IMR-90 (cell line): Measurements from ENCODE around the gene GRIK1. TPM values are rescaled to one million over a fixed set of nuclear protein-coding genes. Genes with fewer than 3 reads are reported as not detected.

Source experiments
- ATAC-seq: fragments of 200-7000 bp; cut with Tn5 transposase; 2 replicates; pipeline ENCODE4 v1.9.1; 2020; ENCODE audit warnings: low read depth, mild to moderate bottlenecking, moderate library complexity
- BruUV-seq: library from RNA; stranded (reverse); fragments of 400-500 nt; replicated peaks from 2 replicates; lab custom pipeline; 2021; lab: Mats Ljungman, UMichigan
- CTCF ChIA-PET: fragments of 300-600 bp; formaldehyde crosslinking; extraction: SDS; loops from one replicate; lab custom pipeline; 2021; ENCODE audit warnings: antibody characterized with exemption; lab: Yijun Ruan, JAX
- POLR2A ChIA-PET: fragments of 300-600 bp; sonication (Branson Sonifier 250); formaldehyde crosslinking; loops from one replicate; lab custom pipeline; 2022; ENCODE audit warnings: antibody characterized with exemption; ENCODE audit not compliant: unreplicated experiment; lab: Charles Lee
- DNase-seq: peaks from one replicate; pipeline ENCODE4 v3.0.0; 2013
- H2AFZ ChIP-seq: replicated peaks from 2 replicates; pipeline ENCODE3; 2013; ENCODE audit warnings: low read length, mild to moderate bottlenecking; ENCODE audit not compliant: poor library complexity
- H2AK5ac ChIP-seq: 2 replicates; pipeline ENCODE4 v1.6.1; 2013; ENCODE audit warnings: low read depth, low read length, inconsistent platforms
- H2AK9ac ChIP-seq: replicated peaks from 2 replicates; pipeline ENCODE3; 2013; ENCODE audit warnings: mild to moderate bottlenecking, low read depth, low read length, moderate library complexity; ENCODE audit not compliant: poor library complexity
- H2BK120ac ChIP-seq: 2 replicates; pipeline ENCODE4 v1.6.1; 2013; ENCODE audit warnings: low read depth, low read length, inconsistent platforms
- H2BK15ac ChIP-seq: 3 replicates; pipeline ENCODE4 v1.6.1; 2013; ENCODE audit warnings: low read depth, low read length, inconsistent platforms
- H2BK20ac ChIP-seq: 2 replicates; pipeline ENCODE4 v1.6.1; 2013; ENCODE audit warnings: low read depth, mild to moderate bottlenecking, inconsistent platforms, low read length, moderate library complexity
- H2BK5ac ChIP-seq: 2 replicates; pipeline ENCODE4 v1.6.1; 2013; ENCODE audit warnings: mild to moderate bottlenecking, low read depth, low read length, inconsistent platforms; ENCODE audit not compliant: poor library complexity, severe bottlenecking
- H3K14ac ChIP-seq: replicated peaks from 2 replicates; pipeline ENCODE4 v1.6.1; 2013; ENCODE audit warnings: low read depth, low read length, inconsistent platforms
- H3K18ac ChIP-seq: 2 replicates; pipeline ENCODE4 v1.6.1; 2013; ENCODE audit warnings: low read depth, low read length, control low read depth
- H3K23ac ChIP-seq: 2 replicates; pipeline ENCODE4 v1.6.1; 2013; ENCODE audit warnings: low read depth, low read length, inconsistent platforms
- H3K27ac ChIP-seq: 2 replicates; pipeline ENCODE4 v1.5.1; 2013; ENCODE audit warnings: mild to moderate bottlenecking, control low read depth, low read length; ENCODE audit not compliant: insufficient read depth
- H3K27me3 ChIP-seq: 2 replicates; pipeline ENCODE4 v1.6.1; 2013; ENCODE audit warnings: low read length; ENCODE audit not compliant: control insufficient read depth, insufficient read depth
- H3K36me3 ChIP-seq: 2 replicates; pipeline ENCODE4 v1.6.1; 2013; ENCODE audit warnings: low read length, mixed read lengths; ENCODE audit not compliant: control insufficient read depth, insufficient read depth
- H3K4ac ChIP-seq: 2 replicates; pipeline ENCODE4 v1.6.1; 2013; ENCODE audit warnings: low read depth, low read length, inconsistent platforms
- H3K4me1 ChIP-seq: 2 replicates; pipeline ENCODE4 v1.6.1; 2013; ENCODE audit warnings: low read length, mixed read lengths; ENCODE audit not compliant: control insufficient read depth, insufficient read depth
- H3K4me2 ChIP-seq: 2 replicates; pipeline ENCODE4 v1.6.1; 2013; ENCODE audit warnings: low read depth, mild to moderate bottlenecking, control low read depth, low read length, moderate library complexity
- H3K4me3 ChIP-seq: 2 replicates; pipeline ENCODE4 v1.5.1; 2013; ENCODE audit warnings: low read depth, mild to moderate bottlenecking, control low read depth, low read length, moderate library complexity; ENCODE audit not compliant: insufficient read depth
- H3K56ac ChIP-seq: 2 replicates; pipeline ENCODE4 v1.6.1; 2013; ENCODE audit warnings: low read length, inconsistent platforms; ENCODE audit not compliant: insufficient read depth; ENCODE audit errors: extremely low read depth
- H3K79me1 ChIP-seq, 2 experiments: 2 replicates each; pipeline ENCODE4 v1.6.1; 2013; ENCODE audit warnings: low read length in 2 of 2, inconsistent platforms in 1 of 2, low read depth in 1 of 2
- H3K9ac ChIP-seq: 2 replicates; pipeline ENCODE4 v1.6.1; 2013; ENCODE audit warnings: low read depth, low read length, control low read depth
- H3K9me1 ChIP-seq: 2 replicates; pipeline ENCODE4 v1.6.1; 2013; ENCODE audit warnings: low read length, inconsistent platforms; ENCODE audit not compliant: insufficient read depth
- H3K9me3 ChIP-seq: 2 replicates; pipeline ENCODE4 v1.6.1; 2013; ENCODE audit warnings: low read length; ENCODE audit not compliant: control insufficient read depth, insufficient read depth
- H4K20me1 ChIP-seq: 2 replicates; pipeline ENCODE4 v1.6.1; 2013; ENCODE audit warnings: low read length, inconsistent platforms; ENCODE audit not compliant: insufficient read depth
- H4K5ac ChIP-seq: 2 replicates; pipeline ENCODE4 v1.6.1; 2013; ENCODE audit warnings: mild to moderate bottlenecking, low read depth, low read length, control low read depth
- H4K8ac ChIP-seq, 2 experiments: 2 replicates each; pipeline ENCODE4 v1.6.1; 2013; ENCODE audit warnings: low read depth in 2 of 2, low read length in 2 of 2, control low read depth in 1 of 2, inconsistent platforms in 1 of 2
- H4K91ac ChIP-seq: 2 replicates; pipeline ENCODE4 v1.6.1; 2013; ENCODE audit warnings: low read depth, low read length, inconsistent platforms; ENCODE audit not compliant: insufficient read depth
- CEBPB ChIP-seq: IDR thresholded peaks from 2 replicates; pipeline ENCODE4 v1.6.1; 2012; ENCODE audit warnings: low read depth, low read length, improper control_type of control experiment
- CHD1 ChIP-seq: IDR thresholded peaks from 2 replicates; pipeline ENCODE4 v1.6.1; 2012; ENCODE audit warnings: low read depth, low read length, improper control_type of control experiment
- ELK1 ChIP-seq: fragments of 150-350 bp; IDR thresholded peaks from 2 replicates; pipeline ENCODE4 v1.6.1; 2016; ENCODE audit warnings: low read depth, mild to moderate bottlenecking, low read length, moderate library complexity, borderline replicate concordance
- FOS ChIP-seq: fragments of 150-350 bp; IDR thresholded peaks from 2 replicates; pipeline ENCODE4 v1.6.1; 2016; ENCODE audit warnings: low read depth, low read length
- MAFK ChIP-seq: IDR thresholded peaks from 2 replicates; pipeline ENCODE4 v1.6.1; 2012; ENCODE audit warnings: low read depth, low read length, improper control_type of control experiment
- MAZ ChIP-seq: IDR thresholded peaks from 2 replicates; pipeline ENCODE4 v1.6.1; 2012; ENCODE audit warnings: low read depth, mild to moderate bottlenecking, low read length, improper control_type of control experiment, moderate library complexity, borderline replicate concordance
- MXI1 ChIP-seq: IDR thresholded peaks from 2 replicates; pipeline ENCODE4 v1.6.1; 2012; ENCODE audit warnings: low read depth, mild to moderate bottlenecking, low read length, moderate library complexity, borderline replicate concordance
- NFE2L2 ChIP-seq: fragments of 150-350 bp; IDR thresholded peaks from 2 replicates; pipeline ENCODE4 v1.6.1; 2016; ENCODE audit warnings: low read depth, mild to moderate bottlenecking, low read length
- POLR2A ChIP-seq: IDR thresholded peaks from 2 replicates; pipeline ENCODE4 v1.6.1; 2012; ENCODE audit warnings: mild to moderate bottlenecking, low read depth, low read length
- RAD21 ChIP-seq: IDR thresholded peaks from 2 replicates; pipeline ENCODE4 v1.6.1; 2012; ENCODE audit warnings: low read length, improper control_type of control experiment
- RFX5 ChIP-seq: IDR thresholded peaks from 2 replicates; pipeline ENCODE4 v1.8.0; 2012; ENCODE audit warnings: low read depth, mild to moderate bottlenecking, low read length, moderate library complexity
- SMC3 ChIP-seq: fragments of 150-350 bp; IDR thresholded peaks from 2 replicates; pipeline ENCODE4 v1.6.1; 2016; ENCODE audit warnings: low read depth, mild to moderate bottlenecking, antibody characterized with exemption, low read length, moderate library complexity
- USF2 ChIP-seq: fragments of 150-350 bp; IDR thresholded peaks from 2 replicates; pipeline ENCODE4 v1.6.1; 2017; ENCODE audit warnings: mild to moderate bottlenecking, antibody characterized with exemption, low read length, low read depth
- WGBS, 2 experiments: methylation state at CpG; one replicate each; pipeline versions ENCODE4 v1.1.5 to v1.1.7; 2013; ENCODE audit warnings: missing lambda C conversion rate in 2 of 2; ENCODE audit not compliant: insufficient read length in 1 of 2; ENCODE audit errors: extremely low coverage in 2 of 2; 5-methylcytosine and 5-hydroxymethylcytosine counted together
- dilution Hi-C: fragments of 300-500 bp; cut with HindIII; formaldehyde crosslinking; loops from one replicate; pipeline ENCODE4 v1.14.3; 2018; ENCODE audit warnings: low sequenced_read_pairs; ENCODE audit not compliant: unreplicated experiment
- in situ Hi-C: fragments of 300-500 bp; cut with MboI; formaldehyde crosslinking; loops from 3 replicates; pipeline ENCODE4 v1.14.3; 2019; ENCODE audit warnings: low sequenced_read_pairs, inconsistent platforms, mixed read lengths
- intact Hi-C: fragments of 100-400 bp; cut with micrococcal nuclease; formaldehyde crosslinking; loops from 2 replicates; pipeline ENCODE4 v1.10.0; 2022
- polyA plus RNA-seq, 3 experiments: library from polyadenylated mRNA; depleted of rRNA; stranded (reverse); fragments of >200 nt; gene quantifications; 2 replicates each; pipeline ENCODE4 v1.2.3, GENCODE V29; 2012; ENCODE audit warnings: low replicate concordance in 1 of 3
- total RNA-seq: library from RNA; depleted of rRNA; stranded (reverse); fragments of >200 nt; gene quantifications from 2 replicates; pipeline ENCODE4 v1.2.3, GENCODE V29; 2012
- TF ChIP-seq, protein P1 (sequence below): conservative IDR thresholded peaks from 2 replicates; pipeline ENCODE4 v1.5.1; 2012; ENCODE audit warnings: mild to moderate bottlenecking, low read depth, low read length, improper control_type of control experiment

The GRIK1 gene
- total and polyA plus RNA-seq, 2 of the 4 experiments (the other 2 are of a cell fraction) = not detected

GRCh38 chr21:29529139-29529538 lies 410.7 kb downstream of the GRIK1 start:
- Histone ChIP-seq H2AFZ (no peak overlapping the region), H3K14ac (no peak overlapping the region), H3K18ac (no peak overlapping the region), H4K8ac (no peak overlapping the region), H4K20me1 (no peaks in the 10 kb centered on the region), H3K27me3 (no peaks in the 10 kb centered on the region), H2BK20ac (no peak overlapping the region), H2BK5ac (no peak overlapping the region), H3K9ac (no peak overlapping the region), H2AK9ac (no peak overlapping the region), H4K5ac (no peak overlapping the region), H3K36me3 (no peaks in the 10 kb centered on the region), H3K4me3 (no peak overlapping the region), H3K56ac (no peak overlapping the region), H3K9me1 (no peaks in the 10 kb centered on the region), H3K27ac (no peak overlapping the region), H3K4me1 (no peaks in the 10 kb centered on the region), H4K91ac (no peak overlapping the region), H3K4ac (no peak overlapping the region), H3K79me1 (no peaks in the 10 kb centered on the region), H2AK5ac (no peak overlapping the region), H3K4me2 (no peak overlapping the region), H3K23ac (no peak overlapping the region), H2BK15ac (no peak overlapping the region), H2BK120ac (no peak overlapping the region), H3K9me3 (peaks cover 7% of the 10 kb centered on the region)
- in situ Hi-C loops (no loop called here), intact Hi-C loops (no loop called here), dilution Hi-C loops (no loop called here)
- no peak for DNase-seq
- TF ChIP-seq POLR2A (no peak), MAFK (no peak), CHD1 (no peak), CEBPB (no peak), FOS (no peak), USF2 (no peak), SMC3 (no peak), MAZ (no peak), NFE2L2 (no peak), RAD21 (no peak), MXI1 (no peak), RFX5 (no peak), ELK1 (no peak)
- TF ChIP-seq, protein P1, sequence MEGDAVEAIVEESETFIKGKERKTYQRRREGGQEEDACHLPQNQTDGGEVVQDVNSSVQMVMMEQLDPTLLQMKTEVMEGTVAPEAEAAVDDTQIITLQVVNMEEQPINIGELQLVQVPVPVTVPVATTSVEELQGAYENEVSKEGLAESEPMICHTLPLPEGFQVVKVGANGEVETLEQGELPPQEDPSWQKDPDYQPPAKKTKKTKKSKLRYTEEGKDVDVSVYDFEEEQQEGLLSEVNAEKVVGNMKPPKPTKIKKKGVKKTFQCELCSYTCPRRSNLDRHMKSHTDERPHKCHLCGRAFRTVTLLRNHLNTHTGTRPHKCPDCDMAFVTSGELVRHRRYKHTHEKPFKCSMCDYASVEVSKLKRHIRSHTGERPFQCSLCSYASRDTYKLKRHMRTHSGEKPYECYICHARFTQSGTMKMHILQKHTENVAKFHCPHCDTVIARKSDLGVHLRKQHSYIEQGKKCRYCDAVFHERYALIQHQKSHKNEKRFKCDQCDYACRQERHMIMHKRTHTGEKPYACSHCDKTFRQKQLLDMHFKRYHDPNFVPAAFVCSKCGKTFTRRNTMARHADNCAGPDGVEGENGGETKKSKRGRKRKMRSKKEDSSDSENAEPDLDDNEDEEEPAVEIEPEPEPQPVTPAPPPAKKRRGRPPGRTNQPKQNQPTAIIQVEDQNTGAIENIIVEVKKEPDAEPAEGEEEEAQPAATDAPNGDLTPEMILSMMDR = no peak
- CTCF ChIA-PET = no interaction called here
- POLR2A ChIA-PET = interaction anchor here (0.5 kb wide), 1 partner anchor 95 kb away, joined by 3 read pairs; no protein-coding TSS in a partner anchor
- no CpG with 5 or more reads among the region's 4 CpGs for WGBS, 2 experiments
- ATAC-seq = no peak
- BruUV-seq = no TSS peak
